HepG2 (cell line): ENCODE data around the gene AHCYL1. TPM values are rescaled to one million over a fixed set of nuclear protein-coding genes. Genes with fewer than 3 reads are reported as not detected.

Source experiments
- CBX5 ChIP-seq: sonication (generic); formaldehyde crosslinking; IDR thresholded peaks from 2 replicates; pipeline ENCODE4 v1.4.0; 2020; ENCODE audit warnings: missing genetic modification reagents, borderline replicate concordance
- DPF2 ChIP-seq: sonication (generic); formaldehyde crosslinking; IDR thresholded peaks from 2 replicates; pipeline ENCODE4 v1.4.0; 2020; ENCODE audit warnings: mild to moderate bottlenecking, low read depth, missing genetic modification reagents, borderline replicate concordance
- EEA1 ChIP-seq: sonication (generic); formaldehyde crosslinking; IDR thresholded peaks from 2 replicates; pipeline ENCODE4 v1.5.1; 2020; ENCODE audit warnings: mild to moderate bottlenecking, missing genetic modification reagents, borderline replicate concordance
- GATAD2A ChIP-seq: IDR thresholded peaks from 2 replicates; pipeline ENCODE4 v1.6.1; 2016
- MED1 ChIP-seq: sonication (generic); formaldehyde crosslinking; IDR thresholded peaks from 2 replicates; pipeline ENCODE4 v1.4.0; 2020; ENCODE audit warnings: missing genetic modification reagents
- TGIF2 ChIP-seq: IDR thresholded peaks from 2 replicates; pipeline ENCODE4 v1.6.1; 2016; ENCODE audit warnings: control low read depth, missing compliant biosample characterization
- ZNF33A ChIP-seq: sonication (generic); formaldehyde crosslinking; IDR thresholded peaks from 2 replicates; pipeline ENCODE4 v1.5.1; 2020; ENCODE audit warnings: missing genetic modification reagents, mild to moderate bottlenecking, moderate library complexity, borderline replicate concordance
- ZNF549 ChIP-seq: sonication (generic); formaldehyde crosslinking; IDR thresholded peaks from 2 replicates; pipeline ENCODE4 v1.5.0; 2020; ENCODE audit warnings: missing genetic modification reagents
- ZNF589 ChIP-seq: sonication (generic); formaldehyde crosslinking; conservative IDR thresholded peaks from 2 replicates; pipeline ENCODE4 v1.8.0; 2022; ENCODE audit warnings: mild to moderate bottlenecking, moderate library complexity, missing genetic modification reagents
- ZNF652 ChIP-seq: IDR thresholded peaks from 2 replicates; pipeline ENCODE4 v1.6.1; 2016; ENCODE audit warnings: low read depth, borderline replicate concordance
- polyA plus RNA-seq, 8 experiments: library from polyadenylated mRNA; depleted of rRNA in 3 of 8; stranded (reverse) in 7 of 8; unstranded in 1 of 8; fragments of >200 nt; fragmentation: Illumina TruSeq in 4 of 8; extraction: Trizol in 4 of 8; gene quantifications; 2 replicates each; pipeline versions ENCODE4 v1.2.1 to v1.2.3, GENCODE V29; 2011 to 2016; ENCODE audit warnings: low read depth in 4 of 8, missing spikeins in 1 of 8, mixed read lengths in 1 of 8; ENCODE audit not compliant: insufficient read depth in 1 of 8
- total RNA-seq, 5 experiments: library from RNA; depleted of rRNA; stranded (reverse); fragments of >200 nt; fragmentation: Illumina TruSeq; extraction: Trizol; gene quantifications; 2 replicates each; pipeline ENCODE4 v1.2.3, GENCODE V29; 2016; ENCODE audit warnings: low read depth in 1 of 5
- TF ChIP-seq, protein P1 (sequence below): IDR thresholded peaks from 2 replicates; pipeline ENCODE4 v1.4.0; 2020; ENCODE audit warnings: mild to moderate bottlenecking, missing genetic modification reagents
- TF ChIP-seq, protein P2 (sequence below), 2 experiments: fragments of 450-650 bp in 1 of 2; sonication (generic) in 1 of 2; formaldehyde crosslinking; IDR thresholded peaks; 2 replicates each; pipeline versions ENCODE4 v1.5.0 to v1.8.0; 2020 to 2022; ENCODE audit warnings: mild to moderate bottlenecking in 1 of 2, missing genetic modification reagents in 1 of 2
- TF ChIP-seq, protein P3 (sequence below): sonication (generic); IDR thresholded peaks from 2 replicates; pipeline ENCODE4 v1.6.1; 2016; ENCODE audit warnings: low read depth, borderline replicate concordance
- TF ChIP-seq, protein P4 (sequence below): sonication (generic); formaldehyde crosslinking; IDR thresholded peaks from 2 replicates; pipeline ENCODE4 v1.4.0; 2020; ENCODE audit warnings: mild to moderate bottlenecking, missing genetic modification reagents
- TF ChIP-seq, protein P5 (sequence below): IDR thresholded peaks from 2 replicates; pipeline ENCODE4 v1.6.1; 2012; ENCODE audit warnings: inconsistent platforms

Gene AHCYL1
- total and polyA plus RNA-seq, 2 of the 13 experiments (the other 11 are each of a cell fraction or from before 2014, with no cell fraction given): 40.9 to 76.3 TPM

DNA sequence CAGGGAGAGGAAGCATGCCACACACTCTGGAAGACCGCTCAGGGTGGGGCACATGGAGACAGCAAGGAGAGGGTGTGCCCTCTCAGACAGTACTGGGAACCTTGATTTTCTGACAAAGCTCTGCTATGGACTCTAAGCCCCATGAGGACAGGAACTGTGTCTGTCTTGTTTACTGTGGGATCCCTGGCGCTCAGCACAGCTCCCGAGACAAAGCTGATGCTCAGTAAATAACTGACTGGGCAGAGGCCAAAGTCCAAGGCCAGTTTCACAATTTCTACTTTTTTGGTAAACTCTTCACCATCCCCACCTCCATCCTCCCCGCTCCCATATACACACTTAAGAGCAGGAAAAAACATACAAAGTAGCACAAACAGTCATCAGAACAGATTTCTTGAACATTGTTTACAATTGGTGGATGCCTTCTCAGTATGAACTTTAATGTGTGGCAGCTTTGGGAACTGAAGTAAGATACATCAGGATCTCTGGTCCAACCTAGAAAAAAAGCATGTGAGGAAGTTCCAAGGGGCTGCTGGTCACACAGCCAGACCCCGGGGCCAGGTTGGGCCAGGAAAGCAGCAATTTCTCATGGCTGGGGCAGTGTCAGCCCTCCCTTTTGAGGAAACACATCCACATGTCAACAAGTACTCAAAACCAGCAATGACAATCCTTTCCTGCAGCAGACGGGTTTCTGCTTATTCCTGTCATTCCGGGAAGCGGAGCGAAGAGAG lies 5.6 kb upstream of the AHCYL1 start (continued):
- TF ChIP-seq, protein P1, sequence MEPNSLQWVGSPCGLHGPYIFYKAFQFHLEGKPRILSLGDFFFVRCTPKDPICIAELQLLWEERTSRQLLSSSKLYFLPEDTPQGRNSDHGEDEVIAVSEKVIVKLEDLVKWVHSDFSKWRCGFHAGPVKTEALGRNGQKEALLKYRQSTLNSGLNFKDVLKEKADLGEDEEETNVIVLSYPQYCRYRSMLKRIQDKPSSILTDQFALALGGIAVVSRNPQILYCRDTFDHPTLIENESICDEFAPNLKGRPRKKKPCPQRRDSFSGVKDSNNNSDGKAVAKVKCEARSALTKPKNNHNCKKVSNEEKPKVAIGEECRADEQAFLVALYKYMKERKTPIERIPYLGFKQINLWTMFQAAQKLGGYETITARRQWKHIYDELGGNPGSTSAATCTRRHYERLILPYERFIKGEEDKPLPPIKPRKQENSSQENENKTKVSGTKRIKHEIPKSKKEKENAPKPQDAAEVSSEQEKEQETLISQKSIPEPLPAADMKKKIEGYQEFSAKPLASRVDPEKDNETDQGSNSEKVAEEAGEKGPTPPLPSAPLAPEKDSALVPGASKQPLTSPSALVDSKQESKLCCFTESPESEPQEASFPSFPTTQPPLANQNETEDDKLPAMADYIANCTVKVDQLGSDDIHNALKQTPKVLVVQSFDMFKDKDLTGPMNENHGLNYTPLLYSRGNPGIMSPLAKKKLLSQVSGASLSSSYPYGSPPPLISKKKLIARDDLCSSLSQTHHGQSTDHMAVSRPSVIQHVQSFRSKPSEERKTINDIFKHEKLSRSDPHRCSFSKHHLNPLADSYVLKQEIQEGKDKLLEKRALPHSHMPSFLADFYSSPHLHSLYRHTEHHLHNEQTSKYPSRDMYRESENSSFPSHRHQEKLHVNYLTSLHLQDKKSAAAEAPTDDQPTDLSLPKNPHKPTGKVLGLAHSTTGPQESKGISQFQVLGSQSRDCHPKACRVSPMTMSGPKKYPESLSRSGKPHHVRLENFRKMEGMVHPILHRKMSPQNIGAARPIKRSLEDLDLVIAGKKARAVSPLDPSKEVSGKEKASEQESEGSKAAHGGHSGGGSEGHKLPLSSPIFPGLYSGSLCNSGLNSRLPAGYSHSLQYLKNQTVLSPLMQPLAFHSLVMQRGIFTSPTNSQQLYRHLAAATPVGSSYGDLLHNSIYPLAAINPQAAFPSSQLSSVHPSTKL: peak; percentile 58
- peak; percentile 52; the same call in 1 of the 2 replicates for TF ChIP-seq GATAD2A (CRISPR knock-in tag)
- no peak for TF ChIP-seq ZNF589 (CRISPR knock-in tag)
- no peak for TF ChIP-seq ZNF652 (CRISPR knock-in tag)
- TF ChIP-seq, protein P2, sequence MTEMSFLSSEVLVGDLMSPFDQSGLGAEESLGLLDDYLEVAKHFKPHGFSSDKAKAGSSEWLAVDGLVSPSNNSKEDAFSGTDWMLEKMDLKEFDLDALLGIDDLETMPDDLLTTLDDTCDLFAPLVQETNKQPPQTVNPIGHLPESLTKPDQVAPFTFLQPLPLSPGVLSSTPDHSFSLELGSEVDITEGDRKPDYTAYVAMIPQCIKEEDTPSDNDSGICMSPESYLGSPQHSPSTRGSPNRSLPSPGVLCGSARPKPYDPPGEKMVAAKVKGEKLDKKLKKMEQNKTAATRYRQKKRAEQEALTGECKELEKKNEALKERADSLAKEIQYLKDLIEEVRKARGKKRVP (CRISPR knock-in tag; IDR thresholded peaks at IDR 0.05): no peak
- TF ChIP-seq, protein P3, sequence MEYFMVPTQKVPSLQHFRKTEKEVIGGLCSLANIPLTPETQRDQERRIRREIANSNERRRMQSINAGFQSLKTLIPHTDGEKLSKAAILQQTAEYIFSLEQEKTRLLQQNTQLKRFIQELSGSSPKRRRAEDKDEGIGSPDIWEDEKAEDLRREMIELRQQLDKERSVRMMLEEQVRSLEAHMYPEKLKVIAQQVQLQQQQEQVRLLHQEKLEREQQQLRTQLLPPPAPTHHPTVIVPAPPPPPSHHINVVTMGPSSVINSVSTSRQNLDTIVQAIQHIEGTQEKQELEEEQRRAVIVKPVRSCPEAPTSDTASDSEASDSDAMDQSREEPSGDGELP: peak; percentile 16; the same call in 1 of the 2 replicates
- TF ChIP-seq MED1 (CRISPR knock-in tag): peak; percentile 67
- TF ChIP-seq DPF2 (CRISPR knock-in tag): 0 out of 2 replicates have a peak, but pooled peaks have one; percentile 29
- TF ChIP-seq, protein P4, sequence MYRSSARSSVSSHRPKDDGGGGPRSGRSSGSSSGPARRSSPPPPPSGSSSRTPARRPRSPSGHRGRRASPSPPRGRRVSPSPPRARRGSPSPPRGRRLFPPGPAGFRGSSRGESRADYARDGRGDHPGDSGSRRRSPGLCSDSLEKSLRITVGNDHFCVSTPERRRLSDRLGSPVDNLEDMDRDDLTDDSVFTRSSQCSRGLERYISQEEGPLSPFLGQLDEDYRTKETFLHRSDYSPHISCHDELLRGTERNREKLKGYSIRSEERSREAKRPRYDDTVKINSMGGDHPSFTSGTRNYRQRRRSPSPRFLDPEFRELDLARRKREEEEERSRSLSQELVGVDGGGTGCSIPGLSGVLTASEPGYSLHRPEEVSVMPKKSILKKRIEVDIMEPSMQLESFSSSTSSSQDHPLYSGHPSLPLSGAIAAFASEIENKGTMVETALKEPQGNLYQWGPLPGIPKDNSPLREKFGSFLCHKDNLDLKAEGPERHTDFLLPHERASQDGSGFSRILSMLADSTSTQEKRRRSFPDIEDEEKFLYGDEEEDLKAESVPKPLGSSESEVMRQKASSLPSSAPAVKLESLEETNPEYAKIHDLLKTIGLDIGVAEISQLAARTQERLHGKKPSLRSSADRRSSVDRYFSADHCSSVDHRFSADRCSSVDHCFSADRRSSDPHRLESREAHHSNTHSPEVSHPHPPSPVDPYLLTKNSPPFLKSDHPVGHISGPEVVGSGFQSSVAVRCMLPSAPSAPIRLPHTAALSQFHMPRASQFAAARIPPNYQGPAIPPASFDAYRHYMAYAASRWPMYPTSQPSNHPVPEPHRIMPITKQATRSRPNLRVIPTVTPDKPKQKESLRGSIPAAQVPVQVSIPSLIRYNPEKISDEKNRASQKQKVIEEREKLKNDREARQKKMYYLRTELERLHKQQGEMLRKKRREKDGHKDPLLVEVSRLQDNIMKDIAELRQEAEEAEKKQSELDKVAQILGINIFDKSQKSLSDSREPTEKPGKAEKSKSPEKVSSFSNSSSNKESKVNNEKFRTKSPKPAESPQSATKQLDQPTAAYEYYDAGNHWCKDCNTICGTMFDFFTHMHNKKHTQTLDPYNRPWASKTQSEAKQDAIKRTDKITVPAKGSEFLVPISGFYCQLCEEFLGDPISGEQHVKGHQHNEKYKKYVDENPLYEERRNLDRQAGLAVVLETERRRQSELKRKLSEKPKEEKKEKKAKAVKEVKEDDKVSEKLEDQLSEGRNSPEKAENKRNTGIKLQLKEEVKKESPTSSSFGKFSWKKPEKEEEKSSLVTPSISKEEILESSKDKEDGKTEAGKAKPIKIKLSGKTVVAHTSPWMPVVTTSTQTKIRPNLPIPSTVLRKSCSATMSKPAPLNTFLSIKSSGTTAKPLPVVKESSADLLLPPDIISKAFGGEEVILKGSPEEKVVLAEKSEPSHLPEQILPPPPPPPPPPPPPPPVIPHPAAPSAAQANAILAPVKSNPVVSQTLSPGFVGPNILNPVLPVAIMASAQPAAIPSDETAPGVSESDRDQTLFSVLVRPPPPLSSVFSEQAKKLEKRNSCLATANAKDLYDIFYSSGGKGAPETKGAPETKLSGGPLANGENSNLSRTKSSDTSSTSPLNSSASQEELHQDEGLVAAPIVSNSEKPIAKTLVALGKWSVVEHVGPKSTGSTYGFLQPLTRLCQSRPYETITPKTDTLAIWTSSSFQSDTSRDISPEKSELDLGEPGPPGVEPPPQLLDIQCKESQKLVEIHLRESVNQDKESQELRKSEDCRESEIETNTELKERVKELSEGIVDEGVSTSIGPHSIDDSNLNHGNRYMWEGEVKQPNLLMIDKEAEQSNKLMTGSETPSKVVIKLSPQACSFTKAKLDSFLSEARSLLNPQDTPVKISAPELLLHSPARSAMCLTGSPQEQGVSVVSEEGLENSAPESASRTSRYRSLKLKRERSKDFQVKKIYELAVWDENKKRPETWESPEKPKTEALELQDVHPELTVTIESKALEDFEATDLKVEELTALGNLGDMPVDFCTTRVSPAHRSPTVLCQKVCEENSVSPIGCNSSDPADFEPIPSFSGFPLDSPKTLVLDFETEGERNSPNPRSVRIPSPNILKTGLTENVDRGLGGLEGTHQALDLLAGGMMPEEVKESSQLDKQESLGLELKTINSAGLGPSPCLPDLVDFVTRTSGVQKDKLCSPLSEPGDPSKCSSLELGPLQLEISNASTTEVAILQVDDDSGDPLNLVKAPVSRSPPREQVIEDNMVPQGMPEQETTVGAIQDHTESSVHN (CRISPR knock-in tag): no peak
- TF ChIP-seq CBX5 (CRISPR knock-in tag): peak; percentile 86; the same call in 1 of the 2 replicates
- TF ChIP-seq TGIF2 (CRISPR knock-in tag): no peak
- peak; percentile 96 for TF ChIP-seq ZNF549 (CRISPR knock-in tag)
- 0 out of 2 replicates have a peak, but pooled peaks have one; percentile 39 for TF ChIP-seq ZNF33A (CRISPR knock-in tag)
- TF ChIP-seq EEA1 (CRISPR knock-in tag): no peak
- TF ChIP-seq, protein P5, sequence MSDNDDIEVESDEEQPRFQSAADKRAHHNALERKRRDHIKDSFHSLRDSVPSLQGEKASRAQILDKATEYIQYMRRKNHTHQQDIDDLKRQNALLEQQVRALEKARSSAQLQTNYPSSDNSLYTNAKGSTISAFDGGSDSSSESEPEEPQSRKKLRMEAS: no peak
